Neuronal stem cell (in vitro differentiated cells): ENCODE measurements around the gene TTC9.
A peak's percentile ranks its signal among the peaks of the same experiment; 100 is the strongest.

Source experiments
- DNase-seq: peaks from one replicate; pipeline ENCODE4 v3.0.0-alpha.2; 2013; ENCODE audit warnings: low spot score
- H2AFZ ChIP-seq: one replicate; pipeline ENCODE4 v1.6.1; 2013; ENCODE audit warnings: mild to moderate bottlenecking, low read length, inconsistent platforms
- H2AK5ac ChIP-seq: 2 replicates; pipeline ENCODE4 v1.6.1; 2013; ENCODE audit warnings: low read depth, mild to moderate bottlenecking, inconsistent platforms, low read length, moderate library complexity, mixed read lengths
- H2BK120ac ChIP-seq: 2 replicates; pipeline ENCODE4 v1.6.1; 2013; ENCODE audit warnings: low read depth, mild to moderate bottlenecking, inconsistent platforms, low read length, moderate library complexity, mixed read lengths
- H2BK12ac ChIP-seq: one replicate; pipeline ENCODE4 v1.6.1; 2013; ENCODE audit warnings: low read length, inconsistent platforms
- H2BK15ac ChIP-seq: 2 replicates; pipeline ENCODE4 v1.6.1; 2013; ENCODE audit warnings: mild to moderate bottlenecking, low read length, inconsistent platforms, mixed read lengths
- H2BK5ac ChIP-seq: one replicate; pipeline ENCODE4 v1.6.1; 2013; ENCODE audit warnings: inconsistent platforms, mild to moderate bottlenecking, low read length, moderate library complexity
- H3K14ac ChIP-seq: one replicate; pipeline ENCODE4 v1.6.1; 2013; ENCODE audit warnings: low read length, inconsistent platforms
- H3K18ac ChIP-seq: 2 replicates; pipeline ENCODE4 v1.6.1; 2013; ENCODE audit warnings: low read length, inconsistent platforms
- H3K23ac ChIP-seq: 2 replicates; pipeline ENCODE4 v1.6.1; 2013; ENCODE audit warnings: low read depth, mild to moderate bottlenecking, mixed read lengths, low read length, inconsistent platforms; ENCODE audit not compliant: poor library complexity
- H3K27ac ChIP-seq: replicated peaks from 3 replicates; pipeline ENCODE4 v1.5.1; 2013; ENCODE audit warnings: low read length, inconsistent platforms
- H3K27me3 ChIP-seq, 3 experiments: 2 replicates each; pipeline ENCODE4 v1.6.1; 2013; ENCODE audit warnings: low read length in 3 of 3, mild to moderate bottlenecking in 2 of 3, inconsistent platforms in 1 of 3, low read depth in 1 of 3, mixed read lengths in 1 of 3, moderate library complexity in 1 of 3; ENCODE audit not compliant: control insufficient read depth in 3 of 3, insufficient read depth in 3 of 3
- H3K36me3 ChIP-seq, 2 donors: replicated peaks in 1 of 2; 2 replicates each; pipeline ENCODE4 v1.6.1; 2013; ENCODE audit warnings: low read length in 2 of 2; ENCODE audit not compliant: control insufficient read depth in 2 of 2, insufficient read depth in 2 of 2
- H3K4ac ChIP-seq: 2 replicates; pipeline ENCODE4 v1.6.1; 2013; ENCODE audit warnings: inconsistent platforms, mild to moderate bottlenecking, low read length, moderate library complexity
- H3K4me1 ChIP-seq, 2 donors: 1 replicate in 1 of 2; 2 replicates in 1 of 2; pipeline ENCODE4 v1.6.1; 2013; ENCODE audit warnings: low read length in 2 of 2, low read depth in 1 of 2; ENCODE audit not compliant: control insufficient read depth in 2 of 2, insufficient read depth in 1 of 2
- H3K4me2 ChIP-seq: one replicate; pipeline ENCODE4 v1.6.1; 2013; ENCODE audit warnings: mild to moderate bottlenecking, low read length, inconsistent platforms; ENCODE audit not compliant: insufficient read depth, poor library complexity, severe bottlenecking
- H3K4me3 ChIP-seq, 2 donors: 2 replicates each; pipeline ENCODE4 v1.5.1; 2013; ENCODE audit warnings: low read length in 2 of 2, mild to moderate bottlenecking in 2 of 2, inconsistent platforms in 1 of 2, moderate library complexity in 1 of 2
- H3K79me1 ChIP-seq: one replicate; pipeline ENCODE4 v1.6.1; 2013; ENCODE audit warnings: low read depth, mild to moderate bottlenecking, inconsistent platforms, low read length, moderate library complexity
- H3K9ac ChIP-seq: one replicate; pipeline ENCODE4 v1.6.1; 2013; ENCODE audit warnings: mild to moderate bottlenecking, low read depth, low read length, inconsistent platforms; ENCODE audit not compliant: poor library complexity
- H3K9me3 ChIP-seq, 2 donors: replicated peaks in 1 of 2; 2 replicates each; pipeline versions ENCODE3 to v1.6.1; 2013; ENCODE audit warnings: low read length in 2 of 2, mild to moderate bottlenecking in 2 of 2, inconsistent platforms in 1 of 2, low read depth in 1 of 2, mixed read lengths in 1 of 2, moderate library complexity in 1 of 2; ENCODE audit not compliant: control insufficient read depth in 2 of 2, insufficient read depth in 1 of 2
- H4K8ac ChIP-seq: one replicate; pipeline ENCODE4 v1.6.1; 2013; ENCODE audit warnings: low read depth, mild to moderate bottlenecking, inconsistent platforms, low read length, moderate library complexity
- H4K91ac ChIP-seq: one replicate; pipeline ENCODE4 v1.6.1; 2013; ENCODE audit warnings: low read length, low read depth, mild to moderate bottlenecking, inconsistent platforms; ENCODE audit not compliant: poor library complexity
- WGBS, 2 donors: extraction: QIAGEN DNeasy Blood & Tissue Kit; methylation state at CpG; one replicate each; pipeline ENCODE4 v1.1.7; 2013; ENCODE audit warnings: missing lambda C conversion rate in 2 of 2, mixed read lengths in 1 of 2; ENCODE audit not compliant: insufficient read length in 2 of 2, insufficient replicate concordance in 1 of 2; ENCODE audit errors: extremely low coverage in 2 of 2; 5-methylcytosine and 5-hydroxymethylcytosine counted together

The TTC9 gene

GRCh38 chr14:70721542-70721941, 79.8 kb downstream of the TTC9 start:
- DNase-seq: no peak
- Histone ChIP-seq H2BK15ac (no peak overlapping the region), H2AK5ac (no peak overlapping the region), H4K91ac (no peak overlapping the region), H3K4me1 (peaks cover 0 to 9% of the 10 kb centered on the region in 2 donors), H2AFZ (no peak overlapping the region), H3K27me3 (no peaks in the 10 kb centered on the region), H4K8ac (no peak overlapping the region), H3K14ac (no peak overlapping the region), H2BK120ac (no peak overlapping the region), H3K4me3 (no peak overlapping the region), H3K9ac (peak overlapping the region; percentile 21), H2BK12ac (no peak overlapping the region), H2BK5ac (no peak overlapping the region), H3K4ac (no peak overlapping the region), H3K36me3 (peaks cover 0 to 2% of the 10 kb centered on the region in 2 donors), H3K4me2 (no peak overlapping the region), H3K27ac (no peak overlapping the region), H3K23ac (no peak overlapping the region), H3K9me3 (no peaks in the 10 kb centered on the region), H3K18ac (no peak overlapping the region), H3K79me1 (no peaks in the 10 kb centered on the region)
- no CpG with 5 or more reads among the region's 2 CpGs for WGBS, 2 donors

- H3K36me3 ChIP-seq: peaks cover 0 to 2% of the 10 kb centered on the region in 2 donors
- no peaks in the 10 kb centered on the region for H3K79me1 ChIP-seq
- H3K27me3 ChIP-seq: no peaks in the 10 kb centered on the region
- no peak overlapping the region for H3K27ac ChIP-seq
- no peak overlapping the region for H2BK15ac ChIP-seq
- no peak overlapping the region for H3K4ac ChIP-seq
- no peak overlapping the region for H3K4me2 ChIP-seq
- H3K18ac ChIP-seq: no peak overlapping the region
- WGBS, 2 donors: no CpG with 5 or more reads among the region's 3 CpGs
- H2AFZ ChIP-seq: no peak overlapping the region
- H4K8ac ChIP-seq: no peak overlapping the region
- peaks cover 0 to 9% of the 10 kb centered on the region in 2 donors for H3K4me1 ChIP-seq
- no peak overlapping the region for H3K4me3 ChIP-seq
- H3K9me3 ChIP-seq: no peaks in the 10 kb centered on the region
- no peak overlapping the region for H3K14ac ChIP-seq
- no peak overlapping the region for H3K9ac ChIP-seq
- no peak overlapping the region for H3K23ac ChIP-seq
- H2BK12ac ChIP-seq: no peak overlapping the region
- no peak overlapping the region for H4K91ac ChIP-seq
- H2BK5ac ChIP-seq: no peak overlapping the region
- H2BK120ac ChIP-seq: no peak overlapping the region
- DNase-seq: no peak
- H2AK5ac ChIP-seq: no peak overlapping the region
Measured at GRCh38 chr14:70722418-70722817, 80.7 kb downstream of the TTC9 start.

- Histone ChIP-seq H2BK15ac (no peak overlapping the region), H3K36me3 (peaks cover 0 to 2% of the 10 kb centered on the region in 2 donors), H2BK5ac (no peak overlapping the region), H2BK12ac (no peak overlapping the region), H2AK5ac (no peak overlapping the region), H3K4me2 (no peak overlapping the region), H3K4me3 (no peak overlapping the region), H4K8ac (no peak overlapping the region), H3K18ac (no peak overlapping the region), H2AFZ (no peak overlapping the region), H3K23ac (no peak overlapping the region), H3K27me3 (no peaks in the 10 kb centered on the region), H3K79me1 (no peaks in the 10 kb centered on the region), H3K4ac (no peak overlapping the region), H4K91ac (no peak overlapping the region), H3K4me1 (peaks cover 0 to 9% of the 10 kb centered on the region in 2 donors), H3K27ac (no peak overlapping the region), H3K14ac (no peak overlapping the region), H2BK120ac (no peak overlapping the region), H3K9me3 (no peaks in the 10 kb centered on the region), H3K9ac (no peak overlapping the region)
- DNase-seq: no peak
- no CpG with 5 or more reads among the region's 5 CpGs for WGBS, 2 donors
Measured at GRCh38 chr14:70723276-70723675, 81.6 kb downstream of the TTC9 start.

GRCh38 chr14:70724110-70724509, 82.4 kb downstream of the TTC9 start:
- no peak overlapping the region for H2AFZ ChIP-seq
- H3K9ac ChIP-seq: no peak overlapping the region
- DNase-seq: no peak
- H3K23ac ChIP-seq: no peak overlapping the region
- H3K9me3 ChIP-seq: no peaks in the 10 kb centered on the region
- no peak overlapping the region for H4K91ac ChIP-seq
- no peaks in the 10 kb centered on the region for H3K79me1 ChIP-seq
- no peak overlapping the region for H3K4me2 ChIP-seq
- WGBS, 2 donors: no CpG with 5 or more reads among the region's 3 CpGs
- H2BK15ac ChIP-seq: no peak overlapping the region
- H3K18ac ChIP-seq: no peak overlapping the region
- H2BK120ac ChIP-seq: no peak overlapping the region
- H3K4me3 ChIP-seq: no peak overlapping the region
- H3K27me3 ChIP-seq: no peaks in the 10 kb centered on the region
- peaks cover 0 to 9% of the 10 kb centered on the region in 2 donors for H3K36me3 ChIP-seq
- no peak overlapping the region for H2BK5ac ChIP-seq
- H4K8ac ChIP-seq: no peak overlapping the region
- H2AK5ac ChIP-seq: no peak overlapping the region
- no peak overlapping the region for H3K4ac ChIP-seq
- H3K4me1 ChIP-seq: peaks cover 2 to 3% of the 10 kb centered on the region in 2 donors
- H3K27ac ChIP-seq: no peak overlapping the region
- H2BK12ac ChIP-seq: no peak overlapping the region
- H3K14ac ChIP-seq: no peak overlapping the region
